Measurements from ENCODE around the gene PNPLA8. TPM values are rescaled to one million over a fixed set of nuclear protein-coding genes. Genes with fewer than 3 reads are reported as not detected.

Gene PNPLA8
- total RNA-seq, 1 experiment from 2014 or later: 19.2 TPM

- no peak for TF ChIP-seq EZH2 (IDR thresholded peaks at IDR 0.05; ENCODE audit: borderline replicate concordance, low read depth, low read length, poor library complexity, severe bottlenecking)
- TF ChIP-seq CTCF (conservative IDR thresholded peaks at IDR 0.05; ENCODE audit: low read depth, low read length): no peak
- Histone ChIP-seq H3K4me3 (ENCODE audit: low read depth, low read length, poor library complexity, severe bottlenecking) (no peak overlapping the region), H3K27me3 (replicated peaks; ENCODE audit: insufficient read depth, low read depth, low read length, poor library complexity) (no peaks in the 10 kb centered on the region), H3K36me3 (ENCODE audit: insufficient read depth, low read length, poor library complexity, severe bottlenecking) (no peaks in the 10 kb centered on the region), H3K9me3 (ENCODE audit: low read depth, low read length, poor library complexity, severe bottlenecking) (no peaks in the 10 kb centered on the region), H3K4me1 (ENCODE audit: insufficient read depth, low read length, poor library complexity, severe bottlenecking) (no peaks in the 10 kb centered on the region), H3K27ac (ENCODE audit: low read depth, low read length, poor library complexity, severe bottlenecking) (no peak overlapping the region)
- no peak for DNase-seq (ENCODE audit: low spot score)
- ChIA-PET CTCF (interaction anchor here (0.9 kb wide), 1 partner anchor 13 kb away, joined by 3 read pairs; no protein-coding TSS in a partner anchor), POLR2A (ENCODE audit: low non-redundant PET) (no interaction called here)
- intact Hi-C loops (cut with micrococcal nuclease; ENCODE audit: unreplicated experiment): no loop called here
- BruUV-seq (replicated peaks): no TSS peak
Measured at GRCh38 chr7:108487646-108488045, 38.3 kb downstream of the PNPLA8 start.

- no peaks in the 10 kb centered on the region for H3K4me1 ChIP-seq (ENCODE audit: insufficient read depth, low read length, poor library complexity, severe bottlenecking)
- no peak overlapping the region for H3K27ac ChIP-seq (ENCODE audit: low read depth, low read length, poor library complexity, severe bottlenecking)
- intact Hi-C loops (cut with micrococcal nuclease; ENCODE audit: unreplicated experiment): no loop called here
- no peaks in the 10 kb centered on the region for H3K36me3 ChIP-seq (ENCODE audit: insufficient read depth, low read length, poor library complexity, severe bottlenecking)
- DNase-seq (ENCODE audit: low spot score): no peak
- H3K27me3 ChIP-seq (replicated peaks; ENCODE audit: insufficient read depth, low read depth, low read length, poor library complexity): no peaks in the 10 kb centered on the region
- H3K4me3 ChIP-seq (ENCODE audit: low read depth, low read length, poor library complexity, severe bottlenecking): no peak overlapping the region
- no peaks in the 10 kb centered on the region for H3K9me3 ChIP-seq (ENCODE audit: low read depth, low read length, poor library complexity, severe bottlenecking)
- TF ChIP-seq EZH2 (IDR thresholded peaks at IDR 0.05; ENCODE audit: borderline replicate concordance, low read depth, low read length, poor library complexity, severe bottlenecking) (no peak), CTCF (conservative IDR thresholded peaks at IDR 0.05; ENCODE audit: low read depth, low read length) (no peak)
- POLR2A ChIA-PET (ENCODE audit: low non-redundant PET): no interaction called here
- no TSS peak for BruUV-seq (replicated peaks)
- CTCF ChIA-PET: no interaction called here
Measured at GRCh38 chr7:108486291-108486966, 39.5 kb downstream of the PNPLA8 start.

DNA sequence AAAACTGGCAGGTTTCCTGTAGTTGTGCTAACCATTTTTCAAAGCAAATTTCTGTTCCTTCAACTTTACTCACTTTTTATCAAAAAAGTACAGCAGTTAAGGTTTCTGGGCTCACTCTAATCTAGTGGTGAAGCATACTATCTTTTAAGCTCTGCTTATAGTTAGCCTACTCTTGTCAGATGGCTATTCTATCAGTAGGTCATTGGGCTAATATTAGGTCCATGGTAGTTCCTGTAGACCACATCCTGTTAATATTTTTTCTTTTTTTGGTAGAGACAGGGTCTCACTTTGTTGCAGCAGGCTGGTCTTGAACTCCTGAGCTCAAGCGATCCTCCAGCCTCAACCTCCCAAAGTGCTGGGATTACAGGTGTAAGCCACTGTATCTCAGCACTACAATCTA, 41.8 kb downstream of the PNPLA8 start:
- H3K36me3 ChIP-seq (ENCODE audit: insufficient read depth, low read length, poor library complexity, severe bottlenecking): no peaks in the 10 kb centered on the region
- DNase-seq (ENCODE audit: low spot score): no peak
- ChIA-PET POLR2A (ENCODE audit: low non-redundant PET) (no interaction called here), CTCF (no interaction called here)
- H3K27me3 ChIP-seq (replicated peaks; ENCODE audit: insufficient read depth, low read depth, low read length, poor library complexity): no peaks in the 10 kb centered on the region
- H3K4me1 ChIP-seq (ENCODE audit: insufficient read depth, low read length, poor library complexity, severe bottlenecking): no peaks in the 10 kb centered on the region
- no peak overlapping the region for H3K4me3 ChIP-seq (ENCODE audit: low read depth, low read length, poor library complexity, severe bottlenecking)
- TF ChIP-seq CTCF (conservative IDR thresholded peaks at IDR 0.05; ENCODE audit: low read depth, low read length): no peak
- TF ChIP-seq EZH2 (IDR thresholded peaks at IDR 0.05; ENCODE audit: borderline replicate concordance, low read depth, low read length, poor library complexity, severe bottlenecking): no peak
- intact Hi-C loops (cut with micrococcal nuclease; ENCODE audit: unreplicated experiment): no loop called here
- BruUV-seq (replicated peaks): no TSS peak
- H3K9me3 ChIP-seq (ENCODE audit: low read depth, low read length, poor library complexity, severe bottlenecking): no peaks in the 10 kb centered on the region
- H3K27ac ChIP-seq (ENCODE audit: low read depth, low read length, poor library complexity, severe bottlenecking): no peak overlapping the region

All from A673 (cell line).